HG03520 (cell line): ENCODE data around the gene KYNU.
A peak's percentile ranks its signal among the peaks of the same experiment; 100 is the strongest.
"Not testable (repeated sequence)": the region's sequence is repeated elsewhere in the genome, so short reads cannot be mapped to it uniquely, and the experiment has no call there.

Source experiments
- ATAC-seq: cut with Tn5 transposase; IDR thresholded peaks from one replicate; pipeline ENCODE4 v1.9.1; 2021; ENCODE audit warnings: mild to moderate bottlenecking, moderate library complexity; ENCODE audit not compliant: unreplicated experiment

The KYNU gene

GRCh38 chr2:142914507-142915313 lies 37.2 kb downstream of the KYNU start:
- ATAC-seq = peak; percentile 100

- ATAC-seq = no peak
Measured at GRCh38 chr2:142915502-142915901, 38.0 kb downstream of the KYNU start.

- ATAC-seq = no peak
Measured at GRCh38 chr2:142918624-142919023, 41.2 kb downstream of the KYNU start.

GRCh38 chr2:142920571-142920970 lies 43.1 kb downstream of the KYNU start:
- ATAC-seq = no peak

- no peak for ATAC-seq
Measured at GRCh38 chr2:142926445-142926844, 49.0 kb downstream of the KYNU start.

GRCh38 chr2:142930835-142931398 lies 53.5 kb downstream of the KYNU start:
- no peak for ATAC-seq

- no peak for ATAC-seq
Measured at GRCh38 chr2:142933916-142934315, 56.5 kb downstream of the KYNU start.

GRCh38 chr2:142935563-142936089 lies 58.2 kb downstream of the KYNU start:
- no peak for ATAC-seq

GRCh38 chr2:142936629-142937028 lies 59.2 kb downstream of the KYNU start:
- ATAC-seq = no peak

GRCh38 chr2:142937347-142937746 lies 59.9 kb downstream of the KYNU start:
- ATAC-seq = no peak

- ATAC-seq = no peak
Measured at GRCh38 chr2:142938240-142938639, 60.8 kb downstream of the KYNU start.

- no peak for ATAC-seq
Measured at GRCh38 chr2:142940606-142941223, 63.3 kb downstream of the KYNU start.

GRCh38 chr2:142942690-142943089 lies 65.2 kb downstream of the KYNU start:
- no peak for ATAC-seq

GRCh38 chr2:142944264-142944663 lies 66.8 kb downstream of the KYNU start:
- ATAC-seq = no peak

- ATAC-seq = no peak
Measured at GRCh38 chr2:142944721-142945120, 67.3 kb downstream of the KYNU start.

- no peak for ATAC-seq
Measured at GRCh38 chr2:142946941-142947340, 69.5 kb downstream of the KYNU start.

GRCh38 chr2:142948723-142949122 lies 71.3 kb downstream of the KYNU start:
- ATAC-seq = not testable (repeated sequence)

- ATAC-seq = not testable (repeated sequence)
Measured at GRCh38 chr2:142950323-142950722, 72.9 kb downstream of the KYNU start.

GRCh38 chr2:142951190-142952007 lies 73.9 kb downstream of the KYNU start:
- ATAC-seq = no peak

- ATAC-seq = no peak
Measured at GRCh38 chr2:142952018-142952417, 74.6 kb downstream of the KYNU start.
